NCI-H510A (cell line): ENCODE results near the gene LTBP4.
A peak's percentile ranks its signal among the peaks of the same experiment; 100 is the strongest.
"Not testable (repeated sequence)": the region's sequence is repeated elsewhere in the genome, so short reads cannot be mapped to it uniquely, and the experiment has no call there.

Source experiments
- DNase-seq: peaks from one replicate; lab custom pipeline; 2025; lab: John Stamatoyannopoulos, UW

LTBP4 gene

GRCh38 chr19:40611900-40612698, 10.9 kb downstream of the LTBP4 start:
- no peak for DNase-seq

- DNase-seq: no peak
These were observed 11.9 kb downstream of the LTBP4 start for GRCh38 chr19:40612831-40613689.

GRCh38 chr19:40613690-40614621, 12.8 kb downstream of the LTBP4 start:
- peak; percentile 92 for DNase-seq

- peak; percentile 50 for DNase-seq
These were observed 13.6 kb downstream of the LTBP4 start for GRCh38 chr19:40614622-40615411.

- DNase-seq: no peak
These were observed 15.0 kb downstream of the LTBP4 start for GRCh38 chr19:40616178-40616577.

- no peak for DNase-seq
These were observed 15.8 kb downstream of the LTBP4 start for GRCh38 chr19:40616941-40617340.

- no peak for DNase-seq
These were observed 16.8 kb downstream of the LTBP4 start for GRCh38 chr19:40617961-40618360.

GRCh38 chr19:40619333-40620160, 18.4 kb downstream of the LTBP4 start:
- DNase-seq: no peak

- no peak for DNase-seq
These were observed 19.0 kb downstream of the LTBP4 start for GRCh38 chr19:40620161-40620485.

GRCh38 chr19:40621283-40621682, 20.1 kb downstream of the LTBP4 start:
- DNase-seq: no peak

- no peak for DNase-seq
These were observed 21.0 kb downstream of the LTBP4 start for GRCh38 chr19:40621966-40622772.

GRCh38 chr19:40622773-40623075, 21.6 kb downstream of the LTBP4 start:
- DNase-seq: no peak

- peak; percentile 89 for DNase-seq
These were observed 22.5 kb downstream of the LTBP4 start for GRCh38 chr19:40623403-40624251.

- not testable (repeated sequence) for DNase-seq
These were observed 23.4 kb downstream of the LTBP4 start for GRCh38 chr19:40624369-40625153.

- DNase-seq: no peak
These were observed 24.4 kb downstream of the LTBP4 start for GRCh38 chr19:40625406-40626120.

GRCh38 chr19:40626918-40627317, 25.7 kb downstream of the LTBP4 start:
- no peak for DNase-seq
